GM18526 (cell line): ENCODE measurements around the gene LCLAT1.

Source experiments
- POLR2A ChIP-seq: IDR thresholded peaks from 3 replicates; pipeline ENCODE4 v1.6.1; 2011; ENCODE audit not compliant: insufficient read length; ENCODE audit errors: extremely low read depth

LCLAT1 gene

GRCh38 chr2:30456579-30456978, 9.5 kb downstream of the LCLAT1 start:
- TF ChIP-seq POLR2A = no peak

DNA sequence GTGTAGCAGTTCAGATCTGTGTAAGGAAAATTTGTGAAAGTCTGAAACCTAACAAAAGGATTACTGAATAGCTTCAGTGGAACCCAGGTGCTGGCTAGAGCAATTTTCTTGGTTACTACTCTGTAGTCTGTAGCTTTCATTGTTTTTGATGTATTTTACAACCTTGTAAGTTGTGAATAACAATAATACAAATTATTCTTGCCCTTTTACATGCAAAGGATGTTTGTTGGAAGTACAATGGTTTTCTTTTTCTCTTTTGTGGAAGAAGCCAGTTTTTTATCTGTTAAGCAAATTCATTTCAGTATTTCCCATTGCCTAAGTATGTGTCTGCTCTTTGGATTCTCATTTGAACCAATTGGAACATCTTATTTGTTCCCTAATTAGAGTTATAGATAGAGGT, 10.2 kb downstream of the LCLAT1 start:
- TF ChIP-seq POLR2A = no peak

- no peak for TF ChIP-seq POLR2A
Measured at GRCh38 chr2:30459140-30459539, 12.1 kb downstream of the LCLAT1 start.

- TF ChIP-seq POLR2A = no peak
Measured at GRCh38 chr2:30462131-30462857, 15.2 kb downstream of the LCLAT1 start.

GRCh38 chr2:30463535-30463934, 16.5 kb downstream of the LCLAT1 start:
- no peak for TF ChIP-seq POLR2A

- no peak for TF ChIP-seq POLR2A
Measured at GRCh38 chr2:30464544-30465170, 17.6 kb downstream of the LCLAT1 start.

DNA sequence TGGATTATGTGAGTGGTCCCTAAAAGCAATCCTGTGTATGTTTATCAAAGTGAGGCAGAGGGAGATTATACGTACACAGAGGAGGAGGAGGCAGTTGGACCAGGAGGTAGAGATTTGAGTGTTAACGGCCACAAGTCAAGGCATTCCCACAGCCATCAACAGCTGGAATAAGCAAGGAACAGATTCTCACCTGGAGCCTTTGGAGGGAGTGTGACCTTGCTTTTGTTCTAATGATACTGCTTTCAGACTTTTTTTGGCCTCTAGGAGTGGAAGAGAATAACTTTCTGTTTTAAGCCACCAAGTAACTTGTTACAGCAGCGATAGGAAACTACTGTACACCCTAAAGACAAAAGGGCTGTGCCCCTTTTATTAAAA, 18.1 kb downstream of the LCLAT1 start:
- no peak for TF ChIP-seq POLR2A

- TF ChIP-seq POLR2A = no peak
Measured at GRCh38 chr2:30466216-30466615, 19.2 kb downstream of the LCLAT1 start.

DNA sequence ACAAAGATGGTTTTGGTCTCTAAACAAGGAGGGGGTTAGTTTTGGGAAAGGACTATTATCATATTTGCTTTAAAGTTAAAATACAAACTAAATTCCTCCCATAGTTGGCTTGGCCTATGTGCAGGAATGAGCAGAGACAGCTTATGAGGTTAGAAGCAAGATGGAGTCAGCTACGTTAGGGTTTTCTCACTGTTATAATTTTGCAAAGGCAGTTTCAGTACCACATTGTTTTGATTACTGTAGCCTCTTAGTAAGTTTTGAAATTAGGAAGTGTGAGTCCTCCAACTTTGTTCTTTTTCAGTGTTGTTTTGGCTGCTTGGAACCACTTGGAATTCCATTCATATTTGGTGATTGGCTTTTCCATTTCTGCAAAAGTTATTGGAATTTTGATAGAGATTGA, 23.4 kb downstream of the LCLAT1 start:
- TF ChIP-seq POLR2A = no peak

DNA sequence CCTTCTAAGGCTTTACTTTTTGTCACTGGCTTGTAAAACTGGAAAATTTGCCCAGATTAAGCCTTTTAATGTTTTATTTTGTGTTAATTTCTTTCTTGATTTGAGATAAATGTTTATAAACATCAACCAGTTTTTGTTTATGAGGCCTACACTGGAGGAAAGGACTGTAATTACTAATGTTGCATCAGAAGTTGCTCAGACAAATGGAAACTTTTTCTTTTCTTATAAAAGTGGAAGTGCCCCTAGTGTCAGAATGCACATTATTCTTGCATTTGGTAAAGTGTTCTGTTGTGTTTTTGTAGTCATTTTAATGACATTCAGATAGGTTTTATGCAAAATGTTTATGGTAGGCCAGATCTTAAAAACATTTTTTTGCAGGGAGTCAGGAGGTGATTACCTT, 25.3 kb downstream of the LCLAT1 start:
- TF ChIP-seq POLR2A = no peak

GRCh38 chr2:30475542-30475941, 28.5 kb downstream of the LCLAT1 start:
- no peak for TF ChIP-seq POLR2A

DNA sequence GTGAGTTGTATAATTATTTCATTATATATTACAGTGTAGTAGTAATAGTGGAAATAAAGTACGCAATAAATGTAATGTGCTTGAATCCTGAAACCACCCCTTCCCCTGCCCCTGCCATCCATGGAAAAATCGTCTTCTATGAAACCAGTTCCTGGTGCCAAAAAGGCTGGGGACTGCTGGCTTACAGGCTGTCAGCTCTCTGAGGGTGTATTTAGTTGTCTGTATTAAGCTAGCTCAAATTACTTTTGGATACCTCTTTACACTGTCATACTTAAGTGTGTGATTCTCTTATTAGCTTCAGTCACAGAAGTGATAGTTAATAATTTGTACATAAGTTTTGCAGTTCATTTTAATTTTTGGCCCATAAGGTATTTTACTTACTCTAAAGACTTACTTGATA, 29.6 kb downstream of the LCLAT1 start:
- no peak for TF ChIP-seq POLR2A

DNA sequence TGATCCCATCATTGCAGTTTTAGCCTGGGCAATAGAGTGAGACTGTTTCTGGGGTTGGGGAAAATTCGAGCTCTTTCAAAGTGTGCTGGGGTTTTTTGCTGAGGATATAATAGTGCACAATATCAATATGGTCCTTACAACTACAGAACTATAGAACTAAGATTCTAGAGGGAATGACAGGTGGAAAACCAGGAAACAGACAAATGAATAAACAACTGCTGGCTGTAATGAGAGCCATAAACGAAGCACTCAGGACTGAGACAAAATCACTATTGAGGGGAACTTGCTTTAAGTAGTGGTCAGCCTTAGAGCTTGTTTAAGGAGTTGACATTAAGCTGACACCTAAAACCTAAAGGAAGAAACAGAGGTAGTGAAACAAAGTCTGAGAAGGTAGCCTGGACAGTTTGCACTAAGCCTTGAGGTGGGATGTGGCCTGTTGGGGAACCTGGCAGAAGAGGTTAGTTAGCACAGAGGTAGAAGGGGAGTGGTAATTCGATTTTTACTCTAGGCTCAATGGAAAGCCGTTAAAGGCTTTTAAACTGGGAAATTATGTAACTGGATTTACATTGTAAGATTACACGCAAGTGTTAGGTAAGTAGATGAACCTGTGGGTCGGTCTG, 33.8 kb downstream of the LCLAT1 start:
- TF ChIP-seq POLR2A = no peak

- no peak for TF ChIP-seq POLR2A
Measured at GRCh38 chr2:30481323-30481800, 34.3 kb downstream of the LCLAT1 start.

DNA sequence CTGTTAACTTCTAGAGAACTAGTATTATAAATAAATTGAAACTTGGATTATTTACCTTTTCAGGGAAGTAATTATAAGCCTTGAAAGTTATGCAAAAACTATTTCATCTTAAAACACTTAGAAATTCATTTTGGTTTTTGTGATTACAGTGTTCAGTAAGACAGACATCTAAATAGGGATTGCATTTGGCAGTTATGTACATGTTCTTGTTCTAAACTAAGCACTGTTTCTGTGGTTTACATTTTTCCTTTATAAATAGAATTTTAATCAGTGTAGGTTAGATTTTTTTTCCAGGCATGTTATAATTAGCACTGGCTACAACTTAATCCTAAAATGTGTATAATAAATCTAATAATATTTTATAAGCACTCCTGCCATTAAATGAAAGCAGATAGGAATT, 35.0 kb downstream of the LCLAT1 start:
- TF ChIP-seq POLR2A = no peak

GRCh38 chr2:30484145-30484544, 37.1 kb downstream of the LCLAT1 start:
- TF ChIP-seq POLR2A = no peak
